Nucleus accumbens (tissue), 56 donors: ENCODE measurements around the gene TBC1D10A.

ENCODE experiments used
- DNase-seq, 56 donors: peaks; one replicate each; lab custom pipeline; 2025; lab: John Stamatoyannopoulos, UW

The TBC1D10A gene

GRCh38 chr22:30305519-30305905 lies 21.2 kb downstream of the TBC1D10A start:
- DNase-seq: peak in 14 of 56 donors; percentile 7 to 37 (median 17)

GRCh38 chr22:30304495-30305244 lies 22.1 kb downstream of the TBC1D10A start:
- DNase-seq: peak in 9 of 56 donors; percentile 13 to 39 (median 25)

- no peak for DNase-seq
Measured at GRCh38 chr22:30302810-30303138, 24.0 kb downstream of the TBC1D10A start.

GRCh38 chr22:30301995-30302809 lies 24.5 kb downstream of the TBC1D10A start:
- DNase-seq: peak in 8 of 56 donors; percentile 5 to 48 (median 13)

- DNase-seq: no peak
Measured at GRCh38 chr22:30299322-30299721, 27.4 kb downstream of the TBC1D10A start.

GRCh38 chr22:30297991-30298701 lies 28.6 kb downstream of the TBC1D10A start:
- DNase-seq: no peak

GRCh38 chr22:30297276-30297990 lies 29.3 kb downstream of the TBC1D10A start:
- DNase-seq: no peak

GRCh38 chr22:30296833-30297232 lies 29.9 kb downstream of the TBC1D10A start:
- DNase-seq: no peak

- no peak for DNase-seq
Measured at GRCh38 chr22:30296324-30296723, 30.4 kb downstream of the TBC1D10A start.

- DNase-seq: no peak
Measured at GRCh38 chr22:30295576-30295975, 31.2 kb downstream of the TBC1D10A start.

GRCh38 chr22:30294830-30295229 lies 31.9 kb downstream of the TBC1D10A start:
- no peak for DNase-seq

- DNase-seq: no peak
Measured at GRCh38 chr22:30294066-30294465, 32.7 kb downstream of the TBC1D10A start.

GRCh38 chr22:30293026-30293425 lies 33.7 kb downstream of the TBC1D10A start:
- no peak for DNase-seq

- DNase-seq: peak in 1 of 56 donors; percentile 14
Measured at GRCh38 chr22:30292069-30292970, 34.4 kb downstream of the TBC1D10A start.

GRCh38 chr22:30291058-30291892 lies 35.5 kb downstream of the TBC1D10A start:
- DNase-seq: peak in 54 of 56 donors; percentile 36 to 89 (median 71)

GRCh38 chr22:30290342-30291057 lies 36.2 kb downstream of the TBC1D10A start:
- DNase-seq: peak in 2 of 56 donors; percentile 37 to 51

GRCh38 chr22:30289980-30290313 lies 36.8 kb downstream of the TBC1D10A start:
- no peak for DNase-seq
